ENCODE results near the gene RAX2. TPM values are rescaled to one million over a fixed set of nuclear protein-coding genes. Genes with fewer than 3 reads are reported as not detected.
A peak's percentile ranks its signal among the peaks of the same experiment; 100 is the strongest.

The RAX2 gene
- total and polyA plus RNA-seq, 10 donors: not detected

GRCh38 chr19:3814648-3815047, 42.6 kb upstream of the RAX2 start:
- Histone ChIP-seq H3K4me1 (peaks cover 31 to 81% (median 51%) of the 10 kb centered on the region in 6 donors), H3K27ac (peak overlapping the region in 4 of 8 donors; percentile 80 to 90 (median 87)), H3K36me3 (no peaks in the 10 kb centered on the region), H3K9me3 (no peaks in the 10 kb centered on the region), H3K27me3 (replicated peaks in 1 of 7) (no peaks in the 10 kb centered on the region), H3K4me3 (no peak overlapping the region)
- intact Hi-C loops (cut with DNase I; ENCODE audit: low total_unique reads): no loop called here
- WGBS, 5 donors: 90 to 99% (median 98%) methylated on average over 4 of the region's 4 CpGs
- no peak for TF ChIP-seq POLR2A (IDR thresholded peaks at IDR 0.05)
- TF ChIP-seq CTCF (IDR thresholded peaks at IDR 0.05 in 8 of 11, conservative IDR thresholded peaks at IDR 0.05 in 3 of 11): no peak
- no peak for TF ChIP-seq POLR2AphosphoS5 (IDR thresholded peaks at IDR 0.05)
- DNase-seq: no peak

- no peak for DNase-seq
- Histone ChIP-seq H3K27ac (peak overlapping the region; percentile 66 to 90 (median 86)), H3K9me3 (no peaks in the 10 kb centered on the region), H3K4me3 (peak overlapping the region in 1 of 8 donors; percentile 52), H3K4me1 (peaks cover 31 to 83% (median 53%) of the 10 kb centered on the region in 6 donors), H3K36me3 (no peaks in the 10 kb centered on the region), H3K27me3 (replicated peaks in 1 of 7) (no peaks in the 10 kb centered on the region)
- intact Hi-C loops (cut with DNase I; ENCODE audit: low total_unique reads): no loop called here
- WGBS, 5 donors: 58 to 67% (median 63%) methylated on average over 16 to 22 of the region's 22 CpGs
- TF ChIP-seq POLR2AphosphoS5 (IDR thresholded peaks at IDR 0.05): peak in 1 of 3 donors; percentile 54
- no peak for TF ChIP-seq POLR2A (IDR thresholded peaks at IDR 0.05)
These were observed 41.7 kb upstream of the RAX2 start for GRCh38 chr19:3813473-3814392.

DNA sequence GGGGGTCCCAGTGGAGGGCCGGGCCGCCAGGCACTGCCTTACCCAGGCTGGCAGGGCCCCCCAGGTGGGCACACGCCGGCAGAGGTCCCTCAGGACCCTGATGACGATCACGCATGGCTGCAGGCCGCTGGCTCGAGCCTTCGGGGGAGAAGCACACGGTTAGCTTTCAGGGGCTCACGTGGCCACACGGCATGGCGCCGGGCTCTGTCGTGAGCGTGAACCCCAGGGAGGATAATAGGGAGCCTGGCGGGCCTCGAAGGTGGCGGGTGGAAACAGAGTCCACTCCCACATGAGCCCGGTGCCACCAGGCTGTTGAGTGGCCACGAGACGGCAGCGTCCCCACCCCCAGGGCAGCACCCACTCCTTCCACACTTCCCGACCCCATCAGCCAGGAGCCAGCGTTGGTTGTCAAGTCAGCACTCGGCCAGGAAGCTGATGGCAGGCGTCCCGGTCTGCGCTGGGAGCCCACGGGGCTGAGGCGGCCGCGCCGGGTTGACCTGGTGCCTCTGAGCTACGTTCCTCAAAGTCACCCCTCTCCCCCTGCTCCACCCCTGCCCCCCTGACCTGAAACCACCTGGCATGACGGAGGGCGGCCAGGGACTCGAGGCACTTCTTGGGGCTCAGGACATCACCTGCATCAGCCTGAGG, 38.8 kb upstream of the RAX2 start:
- Histone ChIP-seq H3K4me1 (peaks cover 31 to 78% (median 53%) of the 10 kb centered on the region in 6 donors), H3K9me3 (no peaks in the 10 kb centered on the region), H3K27ac (peak overlapping the region; percentile 62 to 90 (median 85)), H3K27me3 (replicated peaks in 1 of 7) (no peaks in the 10 kb centered on the region), H3K4me3 (peak overlapping the region in 1 of 8 donors; percentile 44), H3K36me3 (no peaks in the 10 kb centered on the region)
- TF ChIP-seq POLR2AphosphoS5 (IDR thresholded peaks at IDR 0.05) (peak in 2 of 3 donors; percentile 35 to 60), CTCF (IDR thresholded peaks at IDR 0.05 in 8 of 11, conservative IDR thresholded peaks at IDR 0.05 in 3 of 11) (no peak)
- intact Hi-C loops (cut with DNase I; ENCODE audit: low total_unique reads): no loop called here
- WGBS, 5 donors: 39 to 69% (median 61%) methylated on average over 16 to 38 of the region's 38 CpGs
- peak; percentile 87 for DNase-seq

- Histone ChIP-seq H3K4me3 (peak overlapping the region in 1 of 8 donors; percentile 44), H3K9me3 (no peaks in the 10 kb centered on the region), H3K4me1 (peaks cover 31 to 82% (median 55%) of the 10 kb centered on the region in 6 donors), H3K27me3 (replicated peaks in 1 of 7) (no peaks in the 10 kb centered on the region), H3K27ac (peak overlapping the region; percentile 62 to 90 (median 85)), H3K36me3 (no peaks in the 10 kb centered on the region)
- DNase-seq: no peak
- intact Hi-C loops (cut with DNase I; ENCODE audit: low total_unique reads): no loop called here
- no peak for TF ChIP-seq CTCF (IDR thresholded peaks at IDR 0.05 in 8 of 11, conservative IDR thresholded peaks at IDR 0.05 in 3 of 11)
- TF ChIP-seq POLR2AphosphoS5 (IDR thresholded peaks at IDR 0.05): peak in 1 of 3 donors; percentile 6
- WGBS, 5 donors: 64 to 73% (median 68%) methylated on average over 25 to 26 of the region's 26 CpGs
These were observed 38.1 kb upstream of the RAX2 start for GRCh38 chr19:3809881-3810707.
